HG03060 (cell line): Measurements from ENCODE around the gene MORN1.

Source experiments
- ATAC-seq: cut with Tn5 transposase; IDR thresholded peaks from one replicate; pipeline ENCODE4 v1.9.1; 2021; ENCODE audit warnings: low read depth, moderate number of reproducible peaks; ENCODE audit not compliant: unreplicated experiment

Gene MORN1

GRCh38 chr1:2311184-2312032 is 79.9 kb downstream of the MORN1 start:
- ATAC-seq: no peak

- ATAC-seq: no peak
These were observed 80.8 kb downstream of the MORN1 start for GRCh38 chr1:2310332-2311183.

- no peak for ATAC-seq
These were observed 82.5 kb downstream of the MORN1 start for GRCh38 chr1:2308844-2309243.

- no peak for ATAC-seq
These were observed 83.4 kb downstream of the MORN1 start for GRCh38 chr1:2307972-2308371.

GRCh38 chr1:2307064-2307605 is 84.2 kb downstream of the MORN1 start:
- ATAC-seq: no peak

- ATAC-seq: no peak
These were observed 85.0 kb downstream of the MORN1 start for GRCh38 chr1:2306151-2306978.

- ATAC-seq: no peak
These were observed 86.3 kb downstream of the MORN1 start for GRCh38 chr1:2304921-2305681.

- no peak for ATAC-seq
These were observed 87.1 kb downstream of the MORN1 start for GRCh38 chr1:2304282-2304681.

- ATAC-seq: no peak
These were observed 87.6 kb downstream of the MORN1 start for GRCh38 chr1:2303781-2304180.

GRCh38 chr1:2303016-2303775 is 88.2 kb downstream of the MORN1 start:
- ATAC-seq: no peak

- ATAC-seq: no peak
These were observed 88.9 kb downstream of the MORN1 start for GRCh38 chr1:2302292-2302925.

GRCh38 chr1:2301607-2302291 is 89.6 kb downstream of the MORN1 start:
- ATAC-seq: no peak

- peak; percentile 59 for ATAC-seq
These were observed 90.3 kb downstream of the MORN1 start for GRCh38 chr1:2300851-2301606.

- ATAC-seq: peak; percentile 62
These were observed 91.2 kb downstream of the MORN1 start for GRCh38 chr1:2300004-2300771.

GRCh38 chr1:2299131-2299627 is 92.2 kb downstream of the MORN1 start:
- ATAC-seq: no peak

- ATAC-seq: no peak
These were observed 92.7 kb downstream of the MORN1 start for GRCh38 chr1:2298685-2299084.
